ENCODE data around the gene AMN1.
"Not testable (repeated sequence)": the region's sequence is repeated elsewhere in the genome, so short reads cannot be mapped to it uniquely, and the experiment has no call there.

Gene AMN1

GRCh38 chr12:31749024-31749704 is 20.3 kb upstream of the AMN1 start:
- TF ChIP-seq CTCF (IDR thresholded peaks at IDR 0.05; ENCODE audit: low read depth, low read length, missing control alignments), result no peak
- peak; percentile 88 for DNase-seq (ENCODE audit: low read depth)
- in situ Hi-C loops (cut with HindIII; ENCODE audit: low sequenced_read_pairs), result loop anchor here (10.0 kb wide), 1 partner anchor 206 kb away; the partner anchor contains the start of gene RESF1
- no peak overlapping the region for H3K4me3 ChIP-seq (ENCODE audit: low read depth, low read length)

- no peak overlapping the region for H3K4me3 ChIP-seq (ENCODE audit: low read depth, low read length)
- in situ Hi-C loops (cut with HindIII; ENCODE audit: low sequenced_read_pairs), result loop anchor here (10.0 kb wide), 1 partner anchor 210 kb away; the partner anchor contains the start of gene RESF1
- TF ChIP-seq CTCF (IDR thresholded peaks at IDR 0.05; ENCODE audit: low read depth, low read length, missing control alignments), result no peak
- DNase-seq (ENCODE audit: low read depth), result no peak
These were observed 16.4 kb upstream of the AMN1 start for GRCh38 chr12:31745242-31745641.

- DNase-seq (ENCODE audit: low read depth); H3K4me3 ChIP-seq (ENCODE audit: low read depth, low read length): not testable (repeated sequence)
- in situ Hi-C loops (cut with HindIII; ENCODE audit: low sequenced_read_pairs), result loop anchor here (10.0 kb wide), 1 partner anchor 210 kb away; the partner anchor contains the start of gene RESF1
These were observed 15.5 kb upstream of the AMN1 start for GRCh38 chr12:31744363-31744762.

GRCh38 chr12:31742891-31743290 is 14.1 kb upstream of the AMN1 start:
- no peak overlapping the region for H3K4me3 ChIP-seq (ENCODE audit: low read depth, low read length)
- DNase-seq (ENCODE audit: low read depth), result no peak
- in situ Hi-C loops (cut with HindIII; ENCODE audit: low sequenced_read_pairs), result loop anchor here (10.0 kb wide), 1 partner anchor 212 kb away; the partner anchor contains the start of gene RESF1
- TF ChIP-seq CTCF (IDR thresholded peaks at IDR 0.05; ENCODE audit: low read depth, low read length, missing control alignments), result no peak

GRCh38 chr12:31740628-31741027 is 11.8 kb upstream of the AMN1 start:
- in situ Hi-C loops (cut with HindIII; ENCODE audit: low sequenced_read_pairs), result loop anchor here (10.0 kb wide), 1 partner anchor 214 kb away; the partner anchor contains the start of gene RESF1
- TF ChIP-seq CTCF (IDR thresholded peaks at IDR 0.05; ENCODE audit: low read depth, low read length, missing control alignments), result no peak
- no peak for DNase-seq (ENCODE audit: low read depth)
- no peak overlapping the region for H3K4me3 ChIP-seq (ENCODE audit: low read depth, low read length)

- H3K4me3 ChIP-seq (ENCODE audit: low read depth, low read length), result no peak overlapping the region
- no peak for TF ChIP-seq CTCF (IDR thresholded peaks at IDR 0.05; ENCODE audit: low read depth, low read length, missing control alignments)
- DNase-seq (ENCODE audit: low read depth), result no peak
- in situ Hi-C loops (cut with HindIII; ENCODE audit: low sequenced_read_pairs), result no loop called here
These were observed 8.9 kb upstream of the AMN1 start for GRCh38 chr12:31737763-31738162.

- no peak for TF ChIP-seq CTCF (IDR thresholded peaks at IDR 0.05; ENCODE audit: low read depth, low read length, missing control alignments)
- no peak for DNase-seq (ENCODE audit: low read depth)
- in situ Hi-C loops (cut with HindIII; ENCODE audit: low sequenced_read_pairs), result no loop called here
- H3K4me3 ChIP-seq (ENCODE audit: low read depth, low read length), result no peak overlapping the region
These were observed 8.5 kb upstream of the AMN1 start for GRCh38 chr12:31737345-31737744.
